ENCODE data around the gene SIX4. TPM values are rescaled to one million over a fixed set of nuclear protein-coding genes. Genes with fewer than 3 reads are reported as not detected.

Gene SIX4
- total RNA-seq, 1 experiment from 2014 or later = 26.5 TPM

DNA sequence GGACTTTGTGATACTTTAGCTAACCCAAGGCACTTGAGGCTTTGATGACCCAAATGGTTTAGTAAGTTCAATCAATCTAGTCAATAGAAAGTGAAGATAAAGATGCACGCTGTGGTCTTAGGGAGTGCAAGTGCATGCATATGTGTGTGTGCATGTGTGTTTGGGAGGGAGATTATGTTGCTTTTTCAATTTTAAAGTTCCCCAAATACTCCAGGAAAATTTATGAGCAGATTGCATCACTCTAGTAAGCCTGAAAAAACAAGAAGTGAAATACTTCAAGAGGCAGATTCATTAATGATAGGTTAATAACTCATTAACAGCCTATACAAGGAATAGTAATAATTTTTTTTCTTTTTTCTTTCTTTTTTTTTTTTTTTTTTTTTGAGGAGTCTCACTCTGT is 62.4 kb downstream of the SIX4 start:
- Histone ChIP-seq H3K79me1 (ENCODE audit: insufficient read depth, low read depth, low read length, poor library complexity, severe bottlenecking) (no peaks in the 10 kb centered on the region), H3K9ac (ENCODE audit: extremely low read depth, insufficient read length, low read length) (no peak overlapping the region), H3K9me3 (ENCODE audit: control insufficient read depth, low read depth, low read length) (no peaks in the 10 kb centered on the region), H3K23ac (ENCODE audit: insufficient read length, low read depth, low read length) (no peak overlapping the region), H3K18ac (ENCODE audit: insufficient read length, low read depth, low read length) (no peak overlapping the region), H3K4me2 (ENCODE audit: insufficient read depth, insufficient read length, low read length) (no peak overlapping the region), H3K4me1 (ENCODE audit: insufficient read depth, low read length) (peaks cover 8% of the 10 kb centered on the region), H3K27ac (ENCODE audit: insufficient read length, low read depth, low read length) (no peak overlapping the region), H3K56ac (ENCODE audit: insufficient read length, low read depth, low read length) (no peak overlapping the region), H3K14ac (ENCODE audit: insufficient read depth, low read length) (no peak overlapping the region), H2BK12ac (ENCODE audit: insufficient read length, low read depth, low read length) (no peak overlapping the region), H2AFZ (ENCODE audit: low read length) (no peak overlapping the region), H2BK15ac (ENCODE audit: low read depth, low read length) (no peak overlapping the region), H2AK5ac (ENCODE audit: insufficient read length, low read length) (no peak overlapping the region), H3K79me2 (ENCODE audit: insufficient read depth, low read length) (no peaks in the 10 kb centered on the region), H3K27me3 (ENCODE audit: insufficient read depth, low read length) (peaks cover 24% of the 10 kb centered on the region; the same call in 1 of the 2 replicates), H3T11ph (ENCODE audit: low read length) (no peak overlapping the region), H4K91ac (ENCODE audit: insufficient read length, low read depth, low read length) (no peak overlapping the region), H3K23me2 (ENCODE audit: insufficient read length, low read depth, low read length, poor library complexity, severe bottlenecking) (peaks cover 12% of the 10 kb centered on the region), H4K20me1 (ENCODE audit: control insufficient read depth, insufficient read depth, insufficient read length) (no peaks in the 10 kb centered on the region), H4K8ac (replicated peaks; ENCODE audit: insufficient read length, low read depth, low read length) (no peak overlapping the region), H2BK20ac (ENCODE audit: low read depth, low read length, poor library complexity, severe bottlenecking) (no peak overlapping the region), H2BK120ac (ENCODE audit: low read depth, low read length, poor library complexity, severe bottlenecking) (no peak overlapping the region), H3K4ac (ENCODE audit: low read depth, low read length) (no peak overlapping the region), H2BK5ac (ENCODE audit: insufficient read length, low read length) (no peak overlapping the region), H4K5ac (ENCODE audit: insufficient read length, low read depth, low read length) (no peak overlapping the region)
- peaks cover 54% of the 10 kb centered on the region for H3K27me3 Mint-ChIP-seq (ENCODE audit: low read depth)
- no CpG with 5 or more reads among the region's 1 CpG for WGBS (ENCODE audit: extremely low coverage, insufficient read length, low lambda C conversion rate)
- TF ChIP-seq, protein P1, sequence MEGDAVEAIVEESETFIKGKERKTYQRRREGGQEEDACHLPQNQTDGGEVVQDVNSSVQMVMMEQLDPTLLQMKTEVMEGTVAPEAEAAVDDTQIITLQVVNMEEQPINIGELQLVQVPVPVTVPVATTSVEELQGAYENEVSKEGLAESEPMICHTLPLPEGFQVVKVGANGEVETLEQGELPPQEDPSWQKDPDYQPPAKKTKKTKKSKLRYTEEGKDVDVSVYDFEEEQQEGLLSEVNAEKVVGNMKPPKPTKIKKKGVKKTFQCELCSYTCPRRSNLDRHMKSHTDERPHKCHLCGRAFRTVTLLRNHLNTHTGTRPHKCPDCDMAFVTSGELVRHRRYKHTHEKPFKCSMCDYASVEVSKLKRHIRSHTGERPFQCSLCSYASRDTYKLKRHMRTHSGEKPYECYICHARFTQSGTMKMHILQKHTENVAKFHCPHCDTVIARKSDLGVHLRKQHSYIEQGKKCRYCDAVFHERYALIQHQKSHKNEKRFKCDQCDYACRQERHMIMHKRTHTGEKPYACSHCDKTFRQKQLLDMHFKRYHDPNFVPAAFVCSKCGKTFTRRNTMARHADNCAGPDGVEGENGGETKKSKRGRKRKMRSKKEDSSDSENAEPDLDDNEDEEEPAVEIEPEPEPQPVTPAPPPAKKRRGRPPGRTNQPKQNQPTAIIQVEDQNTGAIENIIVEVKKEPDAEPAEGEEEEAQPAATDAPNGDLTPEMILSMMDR (conservative IDR thresholded peaks at IDR 0.05) = no peak
- no peak for DNase-seq
- no peak overlapping the region for H3K4me3 Mint-ChIP-seq
- peaks cover 19 to 22% of the 10 kb centered on the region in 2 experiments for H3K4me1 Mint-ChIP-seq
- no peak overlapping the region for H3K27ac Mint-ChIP-seq
- no peaks in the 10 kb centered on the region; a peak in 1 of 5 replicates for H3K9me3 Mint-ChIP-seq
- H3K36me3 Mint-ChIP-seq (ENCODE audit: insufficient read depth in 1 of 3, low read depth in 3 of 3) = no peaks in the 10 kb centered on the region; a peak in 1 of 7 replicates

Other genes starting within 250 kb of the SIX4 start
- gene C14orf39, start 238.3 kb downstream of the SIX4 start, total RNA-seq (2021) = 1.1 and 1.8 TPM in 2 replicates
- not detected in 2 replicates for gene SIX6, start 215.2 kb downstream of the SIX4 start, total RNA-seq (2021)
- 0.09 and 0.17 TPM in 2 replicates for gene SIX1, start 74.9 kb downstream of the SIX4 start, total RNA-seq (2021)
- gene MNAT1, start 10.4 kb upstream of the SIX4 start, total RNA-seq (2021) = 43.1 and 47.4 TPM in 2 replicates